Fibroblast of peridontal ligament (primary cell): ENCODE measurements around the gene WDR76.

Experiments
- DNase-seq: peaks from one replicate; pipeline ENCODE4 v3.0.0-alpha.2; 2010; ENCODE audit errors: extremely low read depth

Gene WDR76

DNA sequence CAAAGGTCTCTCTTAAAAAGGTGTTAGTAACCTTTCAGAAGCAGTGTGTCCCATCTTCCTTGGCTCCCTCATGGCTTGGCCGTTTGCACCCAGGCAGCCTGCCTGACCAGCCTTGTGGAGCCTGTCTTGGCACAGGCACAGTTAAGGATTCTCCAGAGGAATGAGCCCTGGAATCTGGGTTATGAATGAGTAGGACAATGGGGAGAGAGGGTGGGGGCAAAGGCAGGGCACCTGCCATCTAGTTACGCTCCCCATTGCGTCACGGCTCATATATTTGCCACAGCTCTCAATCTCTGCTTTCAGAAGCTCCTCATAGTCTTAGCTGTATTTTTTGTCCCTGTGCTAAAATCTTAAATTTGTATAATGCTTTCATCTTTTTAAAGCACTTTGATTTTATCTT, 50.6 kb downstream of the WDR76 start:
- DNase-seq, result no peak

GRCh38 chr15:43878446-43878845, 51.6 kb downstream of the WDR76 start:
- no peak for DNase-seq

- no peak for DNase-seq
These were observed 52.9 kb downstream of the WDR76 start for GRCh38 chr15:43879386-43880355.

DNA sequence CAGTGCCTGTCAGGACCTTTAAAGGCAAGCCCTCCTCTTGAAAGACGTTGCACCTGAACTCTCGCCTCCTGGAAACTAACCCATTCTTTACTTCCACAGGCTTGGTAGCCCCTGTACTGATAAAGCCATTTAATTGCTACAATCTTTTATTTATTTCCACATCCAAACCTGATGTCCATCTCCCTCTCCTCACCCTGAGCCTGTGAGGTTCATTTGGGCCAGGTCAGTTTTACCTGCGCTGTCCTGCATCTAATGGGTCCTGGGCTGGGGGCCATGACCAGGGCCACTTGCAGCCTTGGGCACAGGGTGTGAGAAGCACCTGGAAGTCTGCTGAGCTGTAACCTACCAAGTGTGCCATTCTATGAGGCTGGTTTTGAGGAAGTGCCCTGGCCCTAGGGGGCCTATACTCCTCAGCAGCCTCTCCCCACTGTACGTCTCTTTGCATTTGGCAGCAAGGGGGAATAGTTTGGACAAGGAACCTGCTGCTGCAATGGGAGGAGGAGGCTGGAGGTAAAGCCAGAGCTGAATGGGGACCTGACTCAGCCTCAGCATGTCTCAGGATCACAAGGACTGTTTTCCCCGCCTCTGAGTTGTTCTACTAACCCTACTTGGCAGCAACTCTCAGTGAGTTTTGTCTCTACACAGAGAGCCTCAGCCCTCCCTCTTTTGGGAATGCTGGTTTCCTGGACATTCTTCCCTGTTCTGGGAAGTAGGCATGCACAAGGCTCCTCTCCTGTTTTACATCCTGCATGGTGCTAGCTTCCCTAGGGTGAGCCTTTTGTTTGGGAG, 53.8 kb downstream of the WDR76 start:
- DNase-seq, result peak; percentile 38

DNA sequence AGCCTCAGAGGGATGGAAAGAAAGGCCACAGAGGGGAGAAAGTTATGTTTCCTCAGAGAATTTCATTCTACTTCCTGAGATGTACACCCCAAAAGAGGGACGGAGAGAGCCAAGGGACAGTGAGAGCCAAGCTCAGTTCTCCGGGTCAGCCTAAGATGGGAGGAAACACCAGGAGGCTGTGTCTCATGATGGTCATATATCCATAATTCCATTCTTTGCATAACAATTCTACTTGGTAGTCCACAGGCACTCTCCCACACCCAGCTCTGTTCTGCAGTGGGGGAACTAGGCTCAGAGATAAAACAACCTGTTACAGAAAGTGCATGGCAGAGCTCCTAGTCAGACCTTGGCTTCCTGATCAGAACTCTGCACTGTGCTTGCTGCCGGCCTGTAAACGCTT, 54.4 kb downstream of the WDR76 start:
- no peak for DNase-seq

DNA sequence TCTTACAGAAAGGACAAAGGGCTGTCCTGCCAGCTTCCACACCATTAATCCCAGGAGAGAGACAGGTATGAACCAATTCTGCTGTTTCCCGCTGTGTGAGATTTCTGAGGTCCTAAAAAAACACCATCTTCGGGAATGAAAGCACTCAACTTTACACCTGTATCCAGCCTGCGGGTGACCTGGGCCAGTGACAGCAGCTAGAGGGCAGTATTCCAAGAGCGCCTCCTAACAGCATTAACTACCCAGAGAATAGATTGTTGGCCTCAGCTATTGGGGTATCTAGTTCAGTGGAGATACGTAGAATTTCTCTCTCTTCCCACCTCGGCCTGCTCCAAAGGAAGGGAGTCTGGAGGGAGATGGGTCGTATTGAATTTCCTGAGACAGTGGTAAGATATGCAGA, 55.1 kb downstream of the WDR76 start:
- no peak for DNase-seq

- DNase-seq, result no peak
These were observed 56.8 kb downstream of the WDR76 start for GRCh38 chr15:43883571-43883970.

DNA sequence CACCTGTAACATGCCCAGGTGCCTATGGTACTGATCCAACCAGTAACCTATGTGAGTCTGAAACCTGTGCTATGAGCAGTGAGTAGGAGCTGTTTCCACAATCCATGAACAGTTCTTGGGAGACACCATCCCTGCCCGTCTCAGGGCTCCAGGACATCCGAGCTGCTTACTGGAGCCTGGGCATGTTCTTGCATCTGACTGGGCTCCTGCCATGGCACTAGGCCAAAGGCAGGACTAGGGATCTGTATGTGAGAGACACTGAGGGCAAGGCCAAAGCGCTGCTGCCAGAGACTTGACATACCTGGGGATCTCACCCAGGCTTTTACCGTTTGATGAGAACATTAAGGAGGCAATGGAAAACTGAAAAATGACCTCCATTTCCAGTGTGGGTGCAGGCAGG, 59.8 kb downstream of the WDR76 start:
- no peak for DNase-seq

DNA sequence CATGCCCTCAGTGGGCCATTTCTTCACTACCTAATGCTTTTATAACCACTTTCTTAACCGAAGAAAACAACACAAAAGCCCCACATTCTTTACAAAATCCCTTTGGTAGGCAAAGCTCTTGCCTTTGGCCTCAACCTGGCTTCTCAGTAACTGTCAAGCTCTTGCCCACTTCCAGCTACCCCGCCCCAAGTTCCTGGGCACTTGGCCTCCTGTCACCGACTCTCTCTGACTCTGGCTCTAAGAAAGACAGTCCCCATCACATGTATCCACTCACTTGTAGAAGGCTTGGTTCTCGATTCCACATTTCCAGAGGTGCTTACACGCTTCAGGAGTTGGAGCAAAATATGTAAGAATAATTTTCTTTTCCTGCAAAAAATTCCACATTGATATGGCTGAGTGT, 61.1 kb downstream of the WDR76 start:
- no peak for DNase-seq

DNA sequence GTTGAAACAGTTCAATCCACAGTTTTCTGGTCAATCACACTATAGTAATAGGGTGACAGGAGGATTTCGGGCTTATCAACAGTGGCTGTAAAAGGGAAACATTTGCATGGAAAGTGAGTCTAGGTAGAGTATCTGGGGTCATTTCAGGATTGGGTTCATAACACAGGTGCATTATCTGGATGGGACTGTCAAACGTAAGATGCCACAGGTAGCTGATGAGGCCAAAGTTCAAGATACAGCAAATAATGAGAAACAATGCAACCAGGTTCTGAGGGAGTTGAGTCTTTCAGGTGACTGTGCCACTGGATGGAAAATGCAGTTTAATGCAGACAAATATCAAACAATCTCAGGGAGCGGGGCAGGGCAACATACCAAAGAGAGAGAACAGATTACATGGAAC, 62.2 kb downstream of the WDR76 start:
- no peak for DNase-seq

- no peak for DNase-seq
These were observed 67.2 kb downstream of the WDR76 start for GRCh38 chr15:43893956-43894355.

DNA sequence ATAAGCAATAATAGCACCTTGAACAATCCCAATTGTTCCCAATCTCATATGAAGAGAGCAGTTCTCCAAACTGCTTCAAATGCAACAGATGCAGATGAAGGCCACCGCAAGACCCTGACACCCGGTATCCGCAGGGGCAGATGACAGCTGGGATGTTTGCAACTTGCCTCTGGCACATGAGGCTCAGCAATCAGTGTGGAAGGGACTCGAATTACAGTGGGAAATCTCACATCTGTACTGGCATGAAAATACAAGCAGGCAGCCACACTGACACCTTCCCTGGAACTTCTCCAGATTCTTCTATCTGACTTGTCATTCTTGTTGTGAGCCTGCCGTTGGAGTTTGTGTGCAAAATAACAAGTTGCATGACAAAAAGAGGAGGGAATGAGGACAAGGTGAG, 68.8 kb downstream of the WDR76 start:
- DNase-seq, result no peak

- no peak for DNase-seq
These were observed 69.7 kb downstream of the WDR76 start for GRCh38 chr15:43896543-43896942.

DNA sequence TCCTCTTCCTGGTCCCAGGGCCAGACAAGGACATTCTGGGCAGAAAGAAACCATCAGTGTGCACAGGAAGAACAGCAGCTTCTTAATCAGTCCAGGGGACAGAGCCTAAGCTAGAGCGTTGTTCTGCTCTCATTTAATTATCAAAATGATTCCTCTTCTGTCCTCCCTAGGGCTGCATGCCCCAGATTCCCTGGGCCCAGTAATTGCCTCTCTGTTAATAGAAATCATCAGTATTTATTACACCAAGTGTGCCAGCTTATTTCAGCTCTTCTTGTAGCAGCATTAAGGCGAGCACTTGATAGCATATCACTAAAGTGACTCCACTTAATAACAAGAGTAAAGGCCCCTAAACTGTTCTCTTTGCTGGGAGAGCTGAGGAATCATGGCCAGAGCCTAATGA, 72.1 kb downstream of the WDR76 start:
- no peak for DNase-seq

- DNase-seq, result no peak
These were observed 73.1 kb downstream of the WDR76 start for GRCh38 chr15:43899928-43900327.

DNA sequence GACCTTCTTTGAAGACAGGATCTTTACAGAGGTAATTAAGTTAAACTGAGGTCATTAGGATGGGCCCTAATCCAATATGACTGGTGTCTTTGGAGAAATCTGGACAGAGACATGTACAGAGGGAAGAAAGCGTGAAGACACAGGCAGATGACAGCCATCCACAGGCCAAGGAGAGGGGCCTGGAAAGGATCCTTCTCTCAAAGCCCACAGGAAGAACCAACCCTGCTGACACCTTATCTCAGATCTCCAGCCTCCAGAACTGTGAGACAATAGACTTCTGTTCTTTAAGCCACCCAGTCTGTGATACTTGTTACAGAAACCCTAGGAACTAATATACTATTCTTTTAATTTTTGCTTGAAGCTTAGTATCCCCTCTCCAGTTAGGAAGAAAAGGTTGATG, 74.2 kb downstream of the WDR76 start:
- DNase-seq, result no peak

DNA sequence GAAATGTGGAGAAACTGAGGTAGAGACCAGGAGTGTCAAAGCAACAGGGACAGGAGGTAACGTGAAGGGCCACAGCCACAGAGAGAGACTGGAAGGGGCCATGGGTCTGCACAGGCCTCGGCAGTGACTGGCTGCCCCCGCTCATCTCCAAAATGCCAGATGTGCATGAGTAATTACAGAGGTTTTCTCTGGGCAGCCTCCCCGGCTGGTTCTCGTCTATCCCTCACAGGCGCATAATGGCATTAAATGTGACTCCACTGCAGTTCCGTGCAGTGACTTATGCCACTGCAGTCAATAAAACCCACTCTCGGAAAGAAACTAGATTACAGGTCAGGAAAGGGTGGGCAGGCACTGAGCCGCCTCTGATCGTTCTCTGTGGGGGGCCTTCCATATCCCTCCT, 74.7 kb downstream of the WDR76 start:
- no peak for DNase-seq

DNA sequence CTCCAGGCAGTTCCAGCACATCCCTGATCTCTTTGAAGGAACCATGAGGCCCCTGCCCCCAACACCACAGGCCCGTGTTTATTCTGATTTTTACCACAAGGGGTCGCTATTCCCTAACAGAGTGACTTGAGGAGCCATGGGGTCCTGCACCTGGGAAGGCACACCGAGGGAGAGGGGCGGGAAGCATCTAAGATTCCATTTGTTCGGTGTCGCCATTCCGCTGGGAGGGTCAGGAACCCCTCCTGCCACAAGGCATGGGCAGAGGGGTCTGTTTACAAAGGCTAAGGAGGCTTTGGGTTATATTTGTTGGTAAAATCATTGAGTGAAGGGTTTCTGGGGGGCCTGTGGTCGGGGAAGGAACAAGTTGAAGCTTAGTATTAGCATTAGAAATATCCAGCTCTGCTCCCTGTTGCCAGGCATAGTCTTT, 77.1 kb downstream of the WDR76 start:
- DNase-seq, result peak; percentile 70

- DNase-seq, result no peak
These were observed 79.0 kb downstream of the WDR76 start for GRCh38 chr15:43905755-43906154.

DNA sequence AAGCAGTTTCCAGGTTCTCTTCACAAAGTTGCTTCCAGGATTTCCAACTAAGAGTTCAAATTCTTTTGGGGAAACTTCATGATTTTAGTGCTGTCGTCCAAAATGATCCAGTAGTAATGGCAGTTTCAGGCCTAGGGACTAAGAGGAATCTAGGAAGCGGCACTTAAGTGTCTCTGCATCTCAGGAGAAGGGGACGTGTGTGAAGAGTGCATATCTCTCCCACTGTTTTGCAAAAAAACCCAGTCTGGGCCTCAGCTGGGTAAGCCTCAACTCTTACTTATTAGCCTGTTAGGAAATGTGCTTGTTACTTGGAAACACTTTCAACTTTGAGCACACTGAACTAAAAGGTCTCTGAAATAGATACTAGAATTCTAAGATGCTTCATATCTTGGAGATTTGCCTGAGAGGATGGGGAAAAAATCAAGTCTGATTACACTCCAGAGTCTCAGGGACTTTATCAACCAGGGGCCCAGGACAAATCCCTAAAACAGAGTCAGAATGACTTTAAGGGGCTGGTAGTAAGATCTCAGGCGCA, 81.8 kb downstream of the WDR76 start:
- no peak for DNase-seq

GRCh38 chr15:43911235-43911781, 84.5 kb downstream of the WDR76 start:
- DNase-seq, result peak; percentile 98

- DNase-seq, result no peak
These were observed 85.4 kb downstream of the WDR76 start for GRCh38 chr15:43912208-43912607.
